HG02970 (cell line): ENCODE data around the gene SMIM22.
"Not testable (repeated sequence)": the region's sequence is repeated elsewhere in the genome, so short reads cannot be mapped to it uniquely, and the experiment has no call there.

ENCODE experiments used
- ATAC-seq: cut with Tn5 transposase; IDR thresholded peaks from one replicate; pipeline ENCODE4 v1.9.1; 2021; ENCODE audit warnings: mild to moderate bottlenecking, moderate library complexity, moderate number of reproducible peaks; ENCODE audit not compliant: unreplicated experiment, low FRiP score

Gene SMIM22

DNA sequence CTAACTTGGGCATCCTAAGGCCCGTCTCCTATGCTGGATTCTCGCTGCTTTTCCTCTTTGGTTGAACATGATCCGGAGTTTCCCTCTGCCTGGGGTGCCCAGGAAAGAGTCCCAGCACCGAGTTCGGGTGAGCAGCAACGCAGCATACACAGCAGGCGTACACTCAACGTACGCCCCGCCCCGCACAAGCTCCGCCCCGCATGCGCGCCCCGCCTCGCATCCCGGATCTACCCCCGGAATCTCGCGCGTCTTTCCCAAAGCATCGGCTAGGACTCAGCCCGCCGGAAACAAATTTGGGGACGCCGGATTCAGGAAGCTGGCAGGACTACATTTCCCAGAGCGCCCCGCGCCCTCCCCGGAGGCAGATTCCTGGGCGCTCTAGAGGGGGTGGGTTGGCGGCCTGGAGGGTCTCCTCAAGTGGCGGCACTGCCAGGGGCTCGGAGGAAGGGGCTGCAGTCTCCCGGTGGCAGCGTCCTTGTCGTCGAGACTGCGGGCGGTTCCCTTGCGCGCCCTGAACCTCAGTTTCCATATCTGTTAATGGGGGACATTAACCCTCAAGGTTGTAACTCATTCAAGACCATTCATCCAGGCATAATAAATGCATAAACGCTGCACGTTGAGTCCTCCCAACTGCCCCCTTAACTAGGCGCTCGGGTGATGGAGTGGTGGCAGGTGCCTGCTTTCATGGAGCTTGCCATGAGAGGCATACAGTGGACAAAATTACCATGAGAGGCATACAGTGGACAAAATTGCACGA, 26.4 kb upstream of the SMIM22 start:
- ATAC-seq = no peak

DNA sequence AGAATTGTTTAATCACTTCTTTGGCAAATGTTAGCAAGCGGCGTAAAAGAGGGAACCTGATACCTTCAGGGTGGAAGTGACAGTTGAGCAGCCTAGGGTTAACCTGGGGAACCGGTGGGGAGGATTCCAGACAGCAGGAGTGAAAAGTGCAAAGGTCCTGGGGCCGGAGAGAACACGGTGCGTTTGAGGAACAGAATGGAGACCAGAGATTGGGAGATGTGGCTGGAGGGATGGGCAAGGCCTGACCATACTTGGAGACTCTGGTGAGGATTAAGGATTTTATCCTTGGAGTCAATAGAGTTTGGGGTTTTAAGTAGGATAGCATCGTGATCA, 25.9 kb upstream of the SMIM22 start:
- no peak for ATAC-seq

DNA sequence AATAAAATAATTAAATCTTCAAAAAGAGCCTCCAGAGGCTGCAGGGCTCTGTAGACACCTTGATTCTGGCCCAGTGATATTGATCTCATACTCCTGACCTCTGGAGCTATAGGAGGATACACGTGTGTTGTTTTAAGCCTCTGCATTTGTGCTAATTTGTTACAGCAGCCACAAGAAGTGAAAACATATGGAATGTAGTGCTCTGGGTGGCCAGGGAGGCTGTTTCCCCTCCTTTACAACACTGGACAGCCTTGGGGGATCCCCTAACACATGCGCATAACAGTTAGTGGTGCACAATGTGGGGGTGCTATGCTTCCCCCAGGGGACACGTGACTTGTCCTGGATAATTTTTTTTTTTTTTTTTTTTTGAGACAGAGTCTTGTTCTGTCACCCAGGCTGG, 23.5 kb upstream of the SMIM22 start:
- ATAC-seq = no peak

DNA sequence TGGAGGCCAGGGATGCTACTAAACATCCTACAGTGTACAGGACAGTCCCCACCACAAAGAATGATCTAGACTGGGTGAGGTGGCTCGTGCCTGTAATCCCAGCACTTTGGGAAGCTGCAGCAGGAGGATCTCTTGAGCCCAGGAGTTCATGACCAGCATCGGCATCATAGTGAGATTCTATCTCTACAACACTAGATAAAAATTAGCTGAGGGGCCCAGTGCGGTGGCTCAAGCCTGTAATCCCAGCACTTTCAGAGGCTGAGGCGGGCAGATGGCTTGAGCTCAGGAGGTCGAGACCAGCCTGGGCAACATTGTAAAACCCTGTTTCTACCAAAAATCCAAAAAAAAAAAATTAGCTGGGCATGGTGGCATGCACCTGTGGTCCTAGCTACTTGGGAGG, 22.8 kb upstream of the SMIM22 start:
- ATAC-seq = no peak

DNA sequence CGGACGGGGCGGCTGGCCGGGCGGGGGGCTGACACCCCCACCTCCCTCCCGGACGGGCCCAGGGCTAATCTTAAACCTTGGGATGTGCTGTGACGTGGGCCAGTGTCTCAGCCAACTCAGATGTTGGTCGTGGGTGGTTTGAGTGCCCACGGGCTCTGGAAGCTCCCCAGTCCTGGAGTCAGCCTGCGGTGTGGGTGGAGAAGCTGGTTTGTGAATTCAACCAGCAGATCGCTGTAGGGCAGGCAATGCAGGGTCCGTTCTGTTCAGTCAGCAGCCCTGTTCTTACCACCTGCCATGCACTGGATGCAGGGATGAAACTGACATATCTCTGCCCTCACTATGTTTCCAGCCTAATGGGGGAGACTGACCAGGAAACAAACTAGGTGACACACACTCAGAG, 20.2 kb upstream of the SMIM22 start:
- no peak for ATAC-seq

DNA sequence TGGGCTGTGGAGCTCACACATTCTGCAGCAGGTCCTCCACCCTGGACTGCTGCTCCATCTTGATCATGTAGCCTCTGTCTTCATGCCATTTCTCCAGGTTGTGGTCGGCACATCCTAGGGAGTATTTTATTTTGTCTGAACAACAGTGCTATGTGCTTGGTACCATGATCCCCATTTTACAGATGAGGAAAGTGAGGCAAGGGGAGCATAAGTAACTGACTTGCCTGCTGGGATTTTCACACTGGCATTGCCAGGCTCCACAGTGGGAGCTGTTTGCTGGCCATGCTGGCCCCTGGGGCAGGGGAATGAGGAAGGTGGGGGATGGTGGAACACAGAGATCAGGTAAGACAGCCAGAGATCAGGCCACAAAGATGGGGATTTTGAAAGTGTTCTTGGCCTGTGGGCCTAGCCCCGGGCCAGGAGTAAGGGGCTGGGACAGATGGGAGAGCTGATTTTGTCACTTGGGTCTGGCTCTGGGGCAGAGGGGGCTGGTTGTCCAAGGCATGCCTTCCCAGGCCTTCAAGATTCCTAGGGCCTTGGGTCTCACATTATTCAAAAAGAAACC, 18.9 kb upstream of the SMIM22 start:
- ATAC-seq = no peak

DNA sequence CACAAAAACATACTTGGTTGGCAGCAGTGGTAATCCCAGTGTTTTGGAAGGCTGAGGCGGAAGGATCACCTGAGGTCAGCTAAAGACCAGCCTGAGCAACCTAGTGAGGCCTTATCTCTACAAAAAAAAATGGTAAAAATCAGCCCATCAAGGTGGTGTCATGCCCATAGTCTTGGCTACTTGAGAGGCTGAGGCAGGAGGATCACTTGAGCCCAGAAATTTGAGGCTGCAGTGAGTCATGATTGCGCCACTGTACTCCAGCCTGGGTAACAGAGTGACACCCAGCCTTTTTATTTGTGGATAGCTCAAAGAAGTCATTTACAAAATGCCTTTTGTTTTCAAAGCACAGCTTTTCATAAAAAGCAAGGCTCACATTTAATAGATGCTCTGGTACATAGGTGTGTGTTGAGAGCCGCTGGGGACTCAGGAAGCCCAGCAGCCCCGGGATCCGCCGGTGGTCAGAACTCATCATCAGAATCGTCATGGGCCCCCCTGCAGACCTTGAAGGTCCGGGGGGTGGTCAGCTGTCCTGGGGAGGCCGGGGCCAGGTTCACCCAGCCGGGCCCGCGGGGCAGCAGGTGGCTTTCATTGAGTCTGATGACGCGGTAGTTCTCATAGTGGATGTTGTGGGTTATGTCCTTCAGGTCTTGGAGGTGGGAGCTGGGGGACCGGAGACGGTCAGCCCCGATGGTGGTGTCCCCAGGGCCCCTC, 17.7 kb upstream of the SMIM22 start:
- ATAC-seq = no peak

DNA sequence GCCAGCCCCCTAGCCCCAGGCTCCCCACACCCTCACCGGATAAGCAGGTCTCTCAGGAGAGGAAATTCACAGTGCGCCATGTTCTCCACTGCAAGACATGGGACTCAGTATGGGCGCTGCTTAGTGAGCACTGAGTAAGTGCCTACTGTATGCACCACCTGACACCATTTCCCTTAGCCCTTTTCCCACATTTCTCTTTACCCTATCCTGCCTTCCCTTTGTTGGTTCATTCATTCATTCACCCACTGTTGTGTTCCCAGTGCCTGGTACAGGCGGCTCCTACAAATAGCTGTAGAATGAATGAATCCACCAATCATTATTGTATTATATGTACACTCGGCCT, 17.1 kb upstream of the SMIM22 start:
- ATAC-seq = no peak

DNA sequence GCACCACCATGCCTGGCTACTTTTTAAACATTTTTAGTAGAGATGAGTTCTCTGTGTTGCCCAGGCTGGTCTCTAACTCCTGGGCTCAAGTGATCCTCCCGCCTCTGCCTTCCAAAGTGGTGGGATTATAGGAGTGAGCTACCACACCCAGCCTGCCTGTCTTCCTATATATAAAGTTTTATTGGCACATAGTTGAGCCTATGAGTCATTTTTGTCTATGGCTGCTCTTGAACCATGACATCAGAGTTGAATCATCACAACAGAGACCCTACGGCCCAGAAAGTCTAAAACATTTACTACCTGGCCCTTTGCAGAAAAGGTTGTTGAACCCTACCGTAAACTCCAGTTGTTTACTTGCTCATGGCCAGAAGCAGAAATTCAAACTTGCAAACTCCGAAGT, 14.9 kb upstream of the SMIM22 start:
- no peak for ATAC-seq

DNA sequence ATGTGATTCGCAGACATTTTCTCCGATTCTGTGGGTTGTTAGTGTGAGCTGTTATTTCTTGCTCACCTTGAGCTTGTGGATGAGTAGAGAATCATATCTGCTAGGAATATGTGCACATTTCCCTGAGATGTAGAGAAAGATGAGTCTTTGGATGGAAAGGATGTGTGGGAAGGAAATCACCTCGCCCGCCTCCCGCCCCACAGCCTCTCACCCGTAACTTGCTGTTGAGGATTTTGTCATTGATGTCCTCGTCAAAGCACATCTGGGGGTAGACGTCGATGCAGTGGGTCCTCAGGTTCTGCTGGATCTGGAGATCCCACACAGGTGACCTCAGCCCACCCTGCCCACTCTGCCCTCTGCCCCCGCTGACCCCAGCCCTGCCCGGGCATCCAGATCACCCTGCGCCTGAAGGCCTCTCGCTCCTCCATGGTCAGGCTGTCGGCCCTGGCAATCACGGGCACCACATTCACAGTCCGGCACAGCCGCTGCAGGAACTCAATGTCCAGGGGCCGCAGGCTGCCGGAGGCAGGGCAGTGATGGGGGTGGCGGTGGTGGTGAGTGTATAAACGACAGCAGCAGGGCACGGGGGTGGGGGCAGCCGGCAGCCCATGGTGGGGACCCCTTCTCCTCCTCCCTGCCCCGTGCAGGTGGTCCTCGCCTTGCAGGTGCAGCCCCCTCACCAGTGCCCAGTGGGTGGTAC, 11.8 kb upstream of the SMIM22 start:
- ATAC-seq = no peak

DNA sequence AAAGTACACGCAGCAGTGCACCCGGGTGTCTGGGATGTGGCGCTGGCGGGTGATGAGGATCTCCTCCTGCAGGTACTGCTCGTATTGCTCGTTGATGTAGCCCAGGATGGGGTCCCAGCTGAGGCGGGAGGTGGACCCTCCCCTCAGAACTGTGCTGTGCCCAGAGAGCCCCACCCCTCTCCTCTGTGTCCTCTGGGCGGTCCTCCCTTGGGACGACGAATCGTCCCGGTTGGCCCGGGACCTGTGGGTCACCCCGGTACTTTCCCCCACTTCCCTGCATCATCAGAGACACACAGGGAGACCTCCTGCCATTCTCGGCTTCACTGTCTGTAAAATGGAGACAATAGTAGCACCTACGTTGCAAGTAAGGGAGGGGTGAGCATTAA, 11.2 kb upstream of the SMIM22 start:
- ATAC-seq = no peak

DNA sequence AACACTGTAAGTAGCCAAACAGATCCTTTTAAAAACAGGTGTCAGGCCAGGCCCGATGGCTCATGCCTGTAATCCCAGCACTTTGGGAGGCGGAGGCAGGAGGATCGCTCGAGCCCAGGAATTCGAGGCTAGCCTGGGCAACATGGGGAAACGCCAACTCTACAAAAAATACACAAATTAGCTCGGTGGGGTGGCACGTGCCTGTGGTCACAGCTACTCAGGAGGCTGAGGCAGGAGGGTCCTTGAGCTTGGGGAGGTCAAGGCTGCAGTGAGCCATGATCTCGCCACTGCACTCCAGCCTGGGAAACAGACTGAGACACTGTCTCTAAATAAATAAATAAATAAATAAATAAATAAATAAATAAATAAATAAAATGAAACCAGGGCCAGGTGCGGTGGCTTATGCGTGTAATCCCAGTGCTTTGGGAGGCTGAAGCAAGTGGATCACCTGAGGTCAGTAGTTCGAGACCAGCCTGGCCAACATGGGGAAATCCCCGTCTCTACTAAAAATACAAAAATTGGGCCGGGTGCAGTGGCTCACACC, 10.7 kb upstream of the SMIM22 start:
- not testable (repeated sequence) for ATAC-seq

DNA sequence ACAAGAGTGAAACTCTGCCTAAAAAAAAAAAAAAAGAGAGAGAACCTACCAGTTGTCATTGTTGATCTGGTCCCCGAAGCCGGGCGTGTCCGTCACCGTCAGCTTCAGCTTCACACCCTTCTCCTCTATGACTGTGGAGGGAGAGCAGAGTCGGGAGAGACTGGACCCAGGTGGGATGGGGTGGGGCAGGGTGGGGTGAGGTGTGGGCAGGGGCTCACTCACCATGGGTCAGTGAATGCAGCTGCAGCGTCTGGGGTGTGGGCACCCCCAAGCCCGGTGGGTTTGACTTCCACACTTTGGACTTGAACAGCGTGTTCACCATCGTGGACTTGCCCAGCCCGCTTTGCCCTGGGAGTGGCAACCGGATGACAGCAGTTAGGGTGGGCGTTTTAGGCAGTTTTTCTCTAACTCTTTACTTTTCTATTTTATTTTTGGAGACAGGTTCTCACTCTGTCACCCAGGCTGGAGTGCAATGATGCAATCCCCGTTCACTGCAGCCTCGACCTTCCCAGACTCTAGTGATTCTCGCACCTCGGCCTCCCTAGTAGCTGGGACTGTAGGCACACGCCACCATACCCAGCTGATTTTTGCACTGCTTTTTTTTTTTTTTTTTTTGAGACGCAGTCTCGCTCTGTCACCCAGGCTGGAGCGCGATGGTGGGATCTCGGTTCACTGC, 9.3 kb upstream of the SMIM22 start:
- no peak for ATAC-seq

DNA sequence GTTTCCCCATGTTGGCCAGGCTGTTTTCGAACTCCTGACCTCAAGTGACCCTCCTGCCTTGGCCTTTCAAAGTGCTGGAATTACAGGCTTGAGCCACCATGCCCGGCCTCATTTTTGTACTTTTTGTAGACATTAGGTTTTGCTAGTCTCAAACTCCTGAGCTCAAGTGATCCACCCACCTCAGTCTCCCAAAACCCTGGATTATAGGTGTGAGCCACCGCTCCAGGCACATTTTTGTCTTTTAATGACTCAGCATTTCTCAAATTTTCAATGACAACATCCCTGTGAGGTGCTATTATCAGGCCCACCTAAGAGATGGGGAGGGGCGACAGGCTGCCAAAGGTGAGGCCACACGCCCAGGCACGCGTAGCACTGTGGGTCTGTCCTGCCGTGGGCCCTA, 8.1 kb upstream of the SMIM22 start:
- no peak for ATAC-seq

DNA sequence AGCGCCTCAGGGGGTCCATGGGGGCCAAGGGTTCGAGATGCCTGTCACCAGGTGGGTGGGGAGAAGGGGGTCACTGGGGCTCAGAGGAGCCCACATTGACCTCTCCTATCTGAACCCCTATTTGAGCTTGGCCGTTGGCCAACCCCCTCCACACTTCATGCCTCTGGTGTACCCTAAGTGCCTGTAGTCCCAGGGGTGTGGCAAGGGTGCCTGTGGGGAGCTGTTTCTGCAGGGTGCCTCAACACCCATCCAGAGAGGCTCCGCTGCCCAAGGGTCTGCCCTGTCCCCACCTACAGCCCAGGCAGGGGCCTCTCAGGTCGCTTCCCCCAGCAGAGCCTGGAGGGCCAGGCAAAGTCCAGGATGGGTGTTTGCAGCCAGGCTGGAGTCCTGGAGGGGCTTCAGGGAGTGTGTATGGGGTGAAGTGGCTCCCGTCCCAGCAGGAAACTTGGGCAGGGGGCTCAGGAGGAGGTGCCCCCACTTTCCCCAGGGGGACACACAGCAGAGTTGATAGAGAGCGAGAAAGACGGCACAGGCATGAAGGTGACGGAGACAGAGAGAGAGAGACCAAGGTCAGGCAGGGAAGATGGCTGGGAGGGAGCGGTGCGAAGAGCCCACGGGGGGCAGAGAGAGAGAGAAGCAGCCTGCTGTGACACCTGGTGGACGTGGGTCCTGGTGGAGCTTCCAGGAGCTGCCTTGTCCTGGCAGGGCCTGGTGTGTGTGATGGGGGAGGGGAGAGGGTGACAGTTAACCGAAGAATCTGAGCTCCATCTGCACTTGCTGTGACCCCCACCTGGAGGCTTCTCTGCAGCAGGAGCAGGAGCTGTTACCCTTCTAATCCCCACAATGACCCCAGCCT, 7.3 kb upstream of the SMIM22 start, which contains the start of gene SEPTIN12:
SEPTIN12 (minus strand) TSS at position 719 of the 856 bp plus-strand sequence; CDS start at position 19, 700 bp downstream.
- no peak for ATAC-seq

DNA sequence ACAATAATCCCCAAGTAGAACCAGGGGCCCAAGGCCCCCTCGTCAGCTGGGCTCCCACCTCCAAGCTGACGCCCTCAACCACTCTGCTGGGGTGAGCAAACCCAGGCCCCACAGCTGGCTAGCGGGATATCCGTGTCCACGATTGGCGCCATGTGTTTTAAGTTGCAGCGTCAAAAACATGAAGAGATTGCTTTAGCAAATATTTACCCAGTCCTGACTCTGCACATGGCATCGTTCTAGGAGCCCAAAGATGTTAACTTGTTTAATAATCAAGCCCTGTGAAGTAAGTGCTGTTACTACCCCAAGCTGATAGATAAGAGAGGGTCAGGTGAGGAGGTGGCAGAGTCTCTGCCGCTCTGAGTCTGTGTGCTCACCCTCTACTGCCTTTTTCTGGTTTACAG, 6.7 kb upstream of the SMIM22 start:
- no peak for ATAC-seq

DNA sequence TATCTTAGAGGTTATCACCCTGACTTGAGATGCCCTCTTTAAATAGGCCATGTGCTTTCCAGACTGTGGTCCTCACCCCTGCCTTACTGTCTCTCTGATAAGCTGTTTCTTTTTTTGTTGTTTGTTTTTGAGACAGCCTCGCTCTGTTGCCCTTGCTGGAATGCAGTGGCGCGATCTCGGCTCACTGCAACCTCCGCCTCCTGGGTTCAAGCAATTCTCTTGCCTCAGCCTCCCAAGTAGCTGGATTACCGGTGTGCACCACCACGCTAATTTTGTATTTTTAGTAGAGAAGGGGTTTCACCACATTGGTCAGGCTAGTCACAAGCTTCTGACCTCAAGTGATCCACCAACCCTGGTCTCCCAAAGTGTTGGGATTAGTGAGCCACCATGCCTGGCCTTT, 6.3 kb upstream of the SMIM22 start:
- no peak for ATAC-seq

DNA sequence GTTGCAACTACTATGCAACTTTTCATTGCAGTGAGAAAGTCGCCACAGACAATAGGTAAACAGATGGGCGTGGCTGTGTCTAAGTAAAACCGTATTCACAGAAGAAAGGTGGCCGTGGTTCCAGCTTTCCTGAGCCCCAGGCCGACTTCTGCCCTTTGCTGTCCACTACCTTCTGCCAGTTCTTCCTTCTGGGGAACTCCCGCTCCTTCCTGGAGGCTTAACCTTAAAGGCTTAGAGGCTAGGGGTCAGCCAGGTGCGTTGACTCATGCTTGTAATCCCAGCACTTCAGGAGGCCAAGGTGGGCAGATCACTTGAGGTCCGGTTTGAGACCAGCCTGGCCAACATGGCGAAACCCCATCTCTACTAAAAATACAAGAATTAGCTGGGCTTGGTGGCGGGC, 4.9 kb upstream of the SMIM22 start:
- ATAC-seq = no peak

DNA sequence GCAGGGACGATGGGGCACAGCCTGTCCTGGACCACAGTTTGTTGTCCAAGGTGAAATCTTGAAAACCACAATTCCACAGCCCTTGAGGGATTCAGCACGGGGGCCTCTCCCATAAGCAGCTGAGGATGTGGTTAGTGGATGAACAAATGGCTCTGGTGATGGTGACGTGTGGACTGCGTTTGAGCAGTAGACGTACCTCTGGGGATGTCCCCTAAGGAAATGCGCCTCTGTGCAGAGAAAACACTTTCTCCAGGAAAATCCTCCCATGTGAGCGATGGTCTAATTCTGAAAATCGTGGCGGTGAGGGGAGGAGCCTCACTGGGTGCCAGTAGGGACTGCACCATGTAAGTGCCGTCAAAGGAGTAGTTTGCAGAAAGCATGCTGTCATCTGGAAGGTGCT, 4.3 kb upstream of the SMIM22 start:
- ATAC-seq = no peak
